CD14-positive monocyte (primary cell): ENCODE data around the gene NAGPA. TPM values are rescaled to one million over a fixed set of nuclear protein-coding genes. Genes with fewer than 3 reads are reported as not detected.

ENCODE experiments used
- DNase-seq, 3 donors: peaks; one replicate each; pipeline ENCODE4 v3.0.0-alpha.2; 2011 to 2022
- H2AFZ ChIP-seq: 2 replicates; pipeline ENCODE4 v1.6.0; 2012; ENCODE audit warnings: mild to moderate bottlenecking, low read depth, low read length, inconsistent platforms; ENCODE audit not compliant: insufficient read depth, poor library complexity, severe bottlenecking
- H3K27ac ChIP-seq, 2 donors: 1 replicate in 1 of 2; 2 replicates in 1 of 2; pipeline ENCODE4 v1.5.1; 2012 to 2013; ENCODE audit warnings: low read length in 2 of 2, control low read depth in 1 of 2, inconsistent platforms in 1 of 2, low read depth in 1 of 2, mild to moderate bottlenecking in 1 of 2
- H3K27me3 ChIP-seq, 2 donors: one replicate each; pipeline versions ENCODE4 v1.6.0 to v1.6.1; 2011 to 2013; ENCODE audit warnings: low read length in 2 of 2; ENCODE audit not compliant: control insufficient read depth in 2 of 2, insufficient read depth in 2 of 2
- H3K36me3 ChIP-seq, 2 donors: replicated peaks in 1 of 2; 1 replicate in 1 of 2; 2 replicates in 1 of 2; pipeline versions ENCODE4 v1.5.1 to v1.6.1; 2012 to 2013; ENCODE audit warnings: low read length in 2 of 2, control low read depth in 1 of 2, inconsistent platforms in 1 of 2, mild to moderate bottlenecking in 1 of 2; ENCODE audit not compliant: insufficient read depth in 2 of 2, control insufficient read depth in 1 of 2
- H3K4me1 ChIP-seq, 2 donors: 1 replicate in 1 of 2; 2 replicates in 1 of 2; pipeline versions ENCODE4 v1.5.1 to v1.6.1; 2012 to 2013; ENCODE audit warnings: low read length in 2 of 2, control low read depth in 1 of 2, inconsistent platforms in 1 of 2, mild to moderate bottlenecking in 1 of 2, moderate library complexity in 1 of 2; ENCODE audit not compliant: insufficient read depth in 2 of 2, control insufficient read depth in 1 of 2
- H3K4me2 ChIP-seq: replicated peaks from 2 replicates; pipeline ENCODE3; 2012; ENCODE audit warnings: low read length, moderate library complexity, mild to moderate bottlenecking; ENCODE audit not compliant: poor library complexity, severe bottlenecking; ENCODE audit errors: extremely low read depth
- H3K4me3 ChIP-seq, 3 experiments: fragments of 200-600 bp in 1 of 3; sonication (generic) in 1 of 3; replicated peaks in 1 of 3; 1 replicate in 2 of 3; 2 replicates in 1 of 3; pipeline ENCODE4 v1.5.1; 2011 to 2013; ENCODE audit warnings: low read length in 3 of 3, mild to moderate bottlenecking in 3 of 3, control low read depth in 2 of 3, low read depth in 2 of 3, inconsistent platforms in 1 of 3, moderate library complexity in 1 of 3
- H3K79me2 ChIP-seq: 2 replicates; pipeline ENCODE4 v1.6.0; 2012; ENCODE audit warnings: mild to moderate bottlenecking, control low read depth, inconsistent platforms, low read length, moderate library complexity; ENCODE audit not compliant: insufficient read depth
- H3K9ac ChIP-seq: 2 replicates; pipeline ENCODE4 v1.6.0; 2017; ENCODE audit warnings: low read length, mild to moderate bottlenecking; ENCODE audit not compliant: insufficient read depth, poor library complexity, severe bottlenecking
- H3K9me3 ChIP-seq, 2 donors: replicated peaks in 1 of 2; 1 replicate in 1 of 2; 2 replicates in 1 of 2; pipeline versions ENCODE4 v1.5.1 to v1.6.1; 2012 to 2013; ENCODE audit warnings: low read length in 2 of 2, control low read depth in 1 of 2; ENCODE audit not compliant: control insufficient read depth in 1 of 2, insufficient read depth in 1 of 2
- H4K20me1 ChIP-seq: 2 replicates; pipeline ENCODE4 v1.6.0; 2012; ENCODE audit warnings: mild to moderate bottlenecking, low read length, control low read depth, moderate library complexity; ENCODE audit not compliant: insufficient read depth
- H3K27ac Mint-ChIP-seq, 7 donors: one replicate each; pipeline ENCODE4 v1.8.0; 2020; ENCODE audit warnings: mild to moderate bottlenecking in 7 of 7, mixed read lengths in 7 of 7, moderate library complexity in 6 of 7, inconsistent platforms in 2 of 7
- H3K27me3 Mint-ChIP-seq, 3 donors: one replicate each; pipeline ENCODE4 v1.8.0; 2021 to 2022; ENCODE audit warnings: low read depth in 3 of 3, mild to moderate bottlenecking in 3 of 3, mixed read lengths in 3 of 3, moderate library complexity in 3 of 3, inconsistent platforms in 1 of 3
- H3K36me3 Mint-ChIP-seq, 2 donors: one replicate each; pipeline ENCODE4 v1.8.0; 2020; ENCODE audit warnings: mixed read lengths in 2 of 2, inconsistent platforms in 1 of 2, mild to moderate bottlenecking in 1 of 2
- H3K4me1 Mint-ChIP-seq: one replicate; pipeline ENCODE4 v1.8.0; 2020; ENCODE audit warnings: mild to moderate bottlenecking, mixed read lengths
- H3K4me3 Mint-ChIP-seq, 2 donors: one replicate each; pipeline ENCODE4 v1.8.0; 2020; ENCODE audit warnings: mild to moderate bottlenecking in 2 of 2, mixed read lengths in 2 of 2, moderate library complexity in 1 of 2
- H3K9me3 Mint-ChIP-seq, 7 donors: one replicate each; pipeline ENCODE4 v1.8.0; 2020 to 2022; ENCODE audit warnings: mixed read lengths in 7 of 7, mild to moderate bottlenecking in 6 of 7, moderate library complexity in 6 of 7, inconsistent platforms in 2 of 7
- WGBS: methylation state at CpG from one replicate; pipeline ENCODE4 v1.1.5; 2013; ENCODE audit warnings: missing lambda C conversion rate; ENCODE audit not compliant: insufficient coverage; 5-methylcytosine and 5-hydroxymethylcytosine counted together
- intact Hi-C, 2 donors: fragments of 100-400 bp; cut with micrococcal nuclease; formaldehyde crosslinking; loops; one replicate each; pipeline versions ENCODE4 v1.15.0 to v1.15.1; 2023
- polyA plus RNA-seq, 3 donors: library from polyadenylated mRNA; depleted of rRNA in 1 of 3; unstranded in 2 of 3; stranded (reverse) in 1 of 3; fragments of 300-500 nt in 2 of 3; fragments of >200 nt in 1 of 3; fragmentation: Illumina TruSeq in 2 of 3; gene quantifications; 1 replicate in 2 of 3; 2 replicates in 1 of 3; pipeline ENCODE4 v1.2.3, GENCODE V29; 2012 to 2021
- TF ChIP-seq, protein P1 (sequence below): fragments of 200-600 bp; IDR thresholded peaks from one replicate; pipeline ENCODE4 v1.8.0; 2022; ENCODE audit warnings: antibody characterized with exemption, mild to moderate bottlenecking

The NAGPA gene
- polyA plus RNA-seq, 3 donors, result 44.1 to 51.5 (median 44.9) TPM

- Histone ChIP-seq H3K9me3 (peaks cover 0 to 6% of the 10 kb centered on the region in 2 donors), H2AFZ (no peak overlapping the region), H4K20me1 (no peaks in the 10 kb centered on the region), H3K79me2 (no peaks in the 10 kb centered on the region), H3K4me3 (no peak overlapping the region), H3K9ac (no peak overlapping the region), H3K27ac (no peak overlapping the region), H3K27me3 (no peaks in the 10 kb centered on the region), H3K4me1 (no peaks in the 10 kb centered on the region), H3K36me3 (no peaks in the 10 kb centered on the region), H3K4me2 (no peak overlapping the region)
- Mint-ChIP-seq H3K27ac (no peak overlapping the region), H3K9me3 (peaks cover 0 to 4% (median 0%) of the 10 kb centered on the region in 7 donors), H3K36me3 (no peaks in the 10 kb centered on the region), H3K4me1 (no peaks in the 10 kb centered on the region), H3K4me3 (no peak overlapping the region), H3K27me3 (peaks cover 0 to 7% (median 6%) of the 10 kb centered on the region in 3 donors)
- TF ChIP-seq, protein P1, sequence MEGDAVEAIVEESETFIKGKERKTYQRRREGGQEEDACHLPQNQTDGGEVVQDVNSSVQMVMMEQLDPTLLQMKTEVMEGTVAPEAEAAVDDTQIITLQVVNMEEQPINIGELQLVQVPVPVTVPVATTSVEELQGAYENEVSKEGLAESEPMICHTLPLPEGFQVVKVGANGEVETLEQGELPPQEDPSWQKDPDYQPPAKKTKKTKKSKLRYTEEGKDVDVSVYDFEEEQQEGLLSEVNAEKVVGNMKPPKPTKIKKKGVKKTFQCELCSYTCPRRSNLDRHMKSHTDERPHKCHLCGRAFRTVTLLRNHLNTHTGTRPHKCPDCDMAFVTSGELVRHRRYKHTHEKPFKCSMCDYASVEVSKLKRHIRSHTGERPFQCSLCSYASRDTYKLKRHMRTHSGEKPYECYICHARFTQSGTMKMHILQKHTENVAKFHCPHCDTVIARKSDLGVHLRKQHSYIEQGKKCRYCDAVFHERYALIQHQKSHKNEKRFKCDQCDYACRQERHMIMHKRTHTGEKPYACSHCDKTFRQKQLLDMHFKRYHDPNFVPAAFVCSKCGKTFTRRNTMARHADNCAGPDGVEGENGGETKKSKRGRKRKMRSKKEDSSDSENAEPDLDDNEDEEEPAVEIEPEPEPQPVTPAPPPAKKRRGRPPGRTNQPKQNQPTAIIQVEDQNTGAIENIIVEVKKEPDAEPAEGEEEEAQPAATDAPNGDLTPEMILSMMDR, result no peak
- no peak for DNase-seq
- intact Hi-C loops, result no loop called here
- WGBS, result 90% methylated on average over 2 of the region's 5 CpGs
Measured at GRCh38 chr16:5017678-5017969, 16.1 kb downstream of the NAGPA start.

- Histone ChIP-seq H3K27ac (no peak overlapping the region), H3K36me3 (no peaks in the 10 kb centered on the region), H3K4me3 (no peak overlapping the region), H3K27me3 (no peaks in the 10 kb centered on the region), H4K20me1 (no peaks in the 10 kb centered on the region), H2AFZ (no peak overlapping the region), H3K4me2 (no peak overlapping the region), H3K4me1 (no peaks in the 10 kb centered on the region), H3K9me3 (peaks cover 0 to 6% of the 10 kb centered on the region in 2 donors), H3K9ac (no peak overlapping the region), H3K79me2 (no peaks in the 10 kb centered on the region)
- TF ChIP-seq, protein P1, result no peak
- Mint-ChIP-seq H3K4me3 (no peak overlapping the region), H3K27ac (no peak overlapping the region), H3K4me1 (no peaks in the 10 kb centered on the region), H3K27me3 (peaks cover 0 to 7% (median 4%) of the 10 kb centered on the region in 3 donors), H3K9me3 (peaks cover 0 to 4% (median 0%) of the 10 kb centered on the region in 7 donors), H3K36me3 (no peaks in the 10 kb centered on the region)
- DNase-seq, result no peak
- intact Hi-C loops, result no loop called here
- 90% methylated on average over 5 of the region's 6 CpGs for WGBS
Measured at GRCh38 chr16:5016967-5017677, 16.6 kb downstream of the NAGPA start.
